Common myeloid progenitor, CD34-positive (primary cell): Measurements from ENCODE around the gene CDHR1.

ENCODE experiments used
- CTCF ChIA-PET: fragments of 350-600 bp; sonication (Branson Sonifier 250); formaldehyde crosslinking; loops from one replicate; lab custom pipeline; 2021; ENCODE audit warnings: antibody characterized with exemption; lab: Charles Lee
- POLR2A ChIA-PET: fragments of 350-600 bp; sonication (Branson Sonifier 250); formaldehyde crosslinking; loops from one replicate; lab custom pipeline; 2021; ENCODE audit warnings: antibody characterized with exemption; lab: Charles Lee
- DNase-seq, 3 donors: peaks; one replicate each; pipeline versions ENCODE4 v3.0.0 to v3.0.0-alpha.2; 2013
- H3K27ac ChIP-seq, 2 experiments: 1 replicate in 1 of 2; 2 replicates in 1 of 2; pipeline ENCODE4 v1.7.0; 2013; ENCODE audit warnings: inconsistent platforms in 2 of 2, low read length in 2 of 2, mild to moderate bottlenecking in 2 of 2, low read depth in 1 of 2, moderate library complexity in 1 of 2; ENCODE audit not compliant: severe bottlenecking in 2 of 2, insufficient read depth in 1 of 2, poor library complexity in 1 of 2
- H3K27me3 ChIP-seq, 5 experiments: replicated peaks in 2 of 5; 1 replicate in 3 of 5; 2 replicates in 2 of 5; pipeline versions ENCODE4 v1.6.1 to v1.7.0; 2013; ENCODE audit warnings: low read length in 4 of 5, mild to moderate bottlenecking in 2 of 5, moderate library complexity in 2 of 5, inconsistent platforms in 1 of 5; ENCODE audit not compliant: insufficient read depth in 5 of 5, control insufficient read depth in 4 of 5
- H3K36me3 ChIP-seq, 4 experiments: 1 replicate in 2 of 4; 2 replicates in 2 of 4; pipeline versions ENCODE4 v1.6.1 to v1.7.0; 2013; ENCODE audit warnings: low read length in 3 of 4, control low read depth in 1 of 4, mild to moderate bottlenecking in 1 of 4; ENCODE audit not compliant: control insufficient read depth in 4 of 4, insufficient read depth in 4 of 4
- H3K4me1 ChIP-seq, 4 experiments: 1 replicate in 3 of 4; 2 replicates in 1 of 4; pipeline versions ENCODE4 v1.6.1 to v1.7.1; 2013; ENCODE audit warnings: low read length in 3 of 4, mild to moderate bottlenecking in 3 of 4, control low read depth in 1 of 4, inconsistent platforms in 1 of 4, moderate library complexity in 1 of 4; ENCODE audit not compliant: control insufficient read depth in 4 of 4, insufficient read depth in 4 of 4; ENCODE audit errors: control extremely low read depth in 1 of 4
- H3K4me3 ChIP-seq, 7 experiments: 1 replicate in 4 of 7; 2 replicates in 3 of 7; pipeline versions ENCODE4 v1.5.1 to v1.7.0; 2013; ENCODE audit warnings: mild to moderate bottlenecking in 7 of 7, low read length in 6 of 7, moderate library complexity in 6 of 7, inconsistent platforms in 2 of 7, low read depth in 2 of 7, control low read depth in 1 of 7; ENCODE audit not compliant: insufficient read depth in 4 of 7, control insufficient read depth in 1 of 7; ENCODE audit errors: extremely low read depth in 1 of 7
- H3K9me3 ChIP-seq, 5 experiments: 1 replicate in 4 of 5; 2 replicates in 1 of 5; pipeline versions ENCODE4 v1.6.1 to v1.7.1; 2013; ENCODE audit warnings: low read length in 4 of 5, mild to moderate bottlenecking in 2 of 5, inconsistent platforms in 1 of 5, low read depth in 1 of 5, moderate library complexity in 1 of 5; ENCODE audit not compliant: control insufficient read depth in 4 of 5, insufficient read depth in 2 of 5; ENCODE audit errors: control extremely low read depth in 1 of 5
- WGBS: methylation state at CpG from one replicate; pipeline ENCODE4 v1.1.5; 2013; ENCODE audit not compliant: insufficient coverage; 5-methylcytosine and 5-hydroxymethylcytosine counted together

Gene CDHR1

GRCh38 chr10:84264611-84265141, 70.3 kb downstream of the CDHR1 start:
- H3K4me3 ChIP-seq: no peak overlapping the region
- peaks cover 0 to 9% (median 2%) of the 10 kb centered on the region in 4 experiments for H3K4me1 ChIP-seq
- ChIA-PET POLR2A (no interaction called here), CTCF (interaction anchor here (0.8 to 11.7 kb wide), 8 partner anchors 10 to 274 kb away, joined by 3 to 139 read pairs (median 4); no protein-coding TSS in a partner anchor)
- DNase-seq: peak; percentile 58 to 74 (median 68)
- no peaks in the 10 kb centered on the region for H3K9me3 ChIP-seq
- no peak overlapping the region for H3K27ac ChIP-seq
- H3K36me3 ChIP-seq: no peaks in the 10 kb centered on the region
- peaks cover 0 to 8% (median 0%) of the 10 kb centered on the region in 5 experiments for H3K27me3 ChIP-seq
- 3% methylated on average over 10 of the region's 11 CpGs for WGBS

DNA sequence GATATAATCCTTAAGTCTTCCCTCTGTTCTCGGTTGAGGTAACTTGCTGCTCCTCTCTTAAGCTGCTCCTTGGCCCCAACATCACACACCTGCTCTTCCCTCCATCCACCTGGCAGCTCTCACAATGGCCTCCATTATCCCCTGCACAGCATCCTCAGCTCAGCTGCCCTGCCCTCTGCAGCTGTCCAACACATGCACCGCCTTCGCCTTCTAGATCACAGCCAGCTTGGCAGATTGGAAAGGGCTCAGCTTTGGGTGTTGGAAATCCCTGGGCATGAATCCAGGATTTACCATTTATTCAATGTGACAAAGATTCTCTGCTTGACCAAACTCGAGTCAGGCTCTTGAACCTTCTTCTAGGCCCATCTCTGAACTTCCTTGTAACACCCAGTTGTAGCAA, 71.1 kb downstream of the CDHR1 start:
- POLR2A ChIA-PET: no interaction called here
- Histone ChIP-seq H3K36me3 (no peaks in the 10 kb centered on the region), H3K4me1 (peaks cover 0 to 9% (median 2%) of the 10 kb centered on the region in 4 experiments), H3K4me3 (no peak overlapping the region), H3K9me3 (no peaks in the 10 kb centered on the region), H3K27ac (no peak overlapping the region), H3K27me3 (peaks cover 0 to 8% (median 0%) of the 10 kb centered on the region in 5 experiments)
- WGBS: 95% methylated on average over 4 of the region's 4 CpGs
- DNase-seq: no peak
- CTCF ChIA-PET: interaction anchor here (1.0 to 11.7 kb wide), 11 partner anchors 29 to 273 kb away, joined by 3 to 139 read pairs (median 3); no protein-coding TSS in a partner anchor

- H3K9me3 ChIP-seq: peaks cover 0 to 1% (median 0%) of the 10 kb centered on the region in 5 experiments
- H3K4me1 ChIP-seq: peaks cover 0 to 9% (median 2%) of the 10 kb centered on the region in 4 experiments
- WGBS: 37% methylated on average over 6 of the region's 7 CpGs
- CTCF ChIA-PET: interaction anchor here (0.9 to 11.7 kb wide), 17 partner anchors 9 to 271 kb away, joined by 3 to 139 read pairs (median 4); no protein-coding TSS in a partner anchor
- peaks cover 0 to 8% (median 0%) of the 10 kb centered on the region in 5 experiments for H3K27me3 ChIP-seq
- DNase-seq: peak; percentile 42 to 72 (median 71)
- POLR2A ChIA-PET: no interaction called here
- no peaks in the 10 kb centered on the region for H3K36me3 ChIP-seq
- H3K4me3 ChIP-seq: no peak overlapping the region
- no peak overlapping the region for H3K27ac ChIP-seq
Observed at GRCh38 chr10:84267503-84268126, 73.3 kb downstream of the CDHR1 start.

- CTCF ChIA-PET: interaction anchor here (1.2 to 11.7 kb wide), 4 partner anchors 83 to 282 kb away, joined by 3 to 139 read pairs (median 18); no protein-coding TSS in a partner anchor
- peaks cover 0 to 1% (median 0%) of the 10 kb centered on the region in 5 experiments for H3K9me3 ChIP-seq
- peaks cover 0 to 9% (median 2%) of the 10 kb centered on the region in 4 experiments for H3K4me1 ChIP-seq
- H3K27ac ChIP-seq: no peak overlapping the region
- DNase-seq: no peak
- H3K36me3 ChIP-seq: no peaks in the 10 kb centered on the region
- POLR2A ChIA-PET: no interaction called here
- H3K4me3 ChIP-seq: no peak overlapping the region
- WGBS: no CpG with 5 or more reads among the region's 1 CpG
- H3K27me3 ChIP-seq: no peaks in the 10 kb centered on the region
Observed at GRCh38 chr10:84269162-84269561, 74.8 kb downstream of the CDHR1 start.
